Bone marrow (tissue), 2 donors: ENCODE measurements around the gene MARK3.

Experiments used
- DNase-seq, 2 donors: peaks; one replicate each; lab custom pipeline; 2025; lab: John Stamatoyannopoulos, UW

The MARK3 gene

DNA sequence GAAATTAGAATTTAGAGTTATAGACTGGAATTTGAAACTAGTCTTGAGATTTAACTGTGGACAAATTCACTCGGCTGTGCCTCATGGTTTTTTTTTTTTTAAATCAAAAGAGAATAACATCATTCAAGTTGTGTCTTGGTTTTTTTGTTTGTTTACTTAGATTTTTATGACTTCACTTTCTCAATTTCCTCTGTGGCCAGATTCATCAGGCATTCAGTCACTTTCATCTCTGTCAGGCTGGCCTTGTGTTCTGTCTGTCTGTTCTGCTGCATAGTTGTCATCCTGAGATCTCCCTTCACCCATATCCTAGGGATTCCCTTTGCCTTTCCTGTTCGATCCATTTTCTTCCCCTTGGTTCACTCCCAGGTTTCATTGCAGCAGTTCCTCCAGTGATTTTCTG lies 10.0 kb downstream of the MARK3 start:
- DNase-seq: no peak

DNA sequence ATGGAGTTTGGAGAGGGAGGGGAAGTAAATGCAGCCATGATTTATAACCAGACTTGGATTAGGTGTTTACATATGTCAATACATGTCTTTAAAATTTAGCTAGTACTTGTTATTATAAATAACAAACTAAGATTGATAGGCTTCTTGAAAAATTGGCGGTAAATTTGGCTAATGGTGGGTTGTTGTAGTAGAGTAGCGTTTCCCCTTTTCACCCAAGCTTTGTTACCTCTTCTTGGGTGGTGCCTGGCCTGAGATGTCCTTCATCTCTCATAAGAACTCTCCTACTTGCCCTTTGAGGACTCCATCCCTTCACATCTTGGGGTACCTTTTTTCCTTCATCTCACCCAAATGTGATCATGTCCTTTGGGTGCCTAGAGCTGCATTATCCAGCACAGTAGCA lies 11.2 kb downstream of the MARK3 start:
- no peak for DNase-seq

DNA sequence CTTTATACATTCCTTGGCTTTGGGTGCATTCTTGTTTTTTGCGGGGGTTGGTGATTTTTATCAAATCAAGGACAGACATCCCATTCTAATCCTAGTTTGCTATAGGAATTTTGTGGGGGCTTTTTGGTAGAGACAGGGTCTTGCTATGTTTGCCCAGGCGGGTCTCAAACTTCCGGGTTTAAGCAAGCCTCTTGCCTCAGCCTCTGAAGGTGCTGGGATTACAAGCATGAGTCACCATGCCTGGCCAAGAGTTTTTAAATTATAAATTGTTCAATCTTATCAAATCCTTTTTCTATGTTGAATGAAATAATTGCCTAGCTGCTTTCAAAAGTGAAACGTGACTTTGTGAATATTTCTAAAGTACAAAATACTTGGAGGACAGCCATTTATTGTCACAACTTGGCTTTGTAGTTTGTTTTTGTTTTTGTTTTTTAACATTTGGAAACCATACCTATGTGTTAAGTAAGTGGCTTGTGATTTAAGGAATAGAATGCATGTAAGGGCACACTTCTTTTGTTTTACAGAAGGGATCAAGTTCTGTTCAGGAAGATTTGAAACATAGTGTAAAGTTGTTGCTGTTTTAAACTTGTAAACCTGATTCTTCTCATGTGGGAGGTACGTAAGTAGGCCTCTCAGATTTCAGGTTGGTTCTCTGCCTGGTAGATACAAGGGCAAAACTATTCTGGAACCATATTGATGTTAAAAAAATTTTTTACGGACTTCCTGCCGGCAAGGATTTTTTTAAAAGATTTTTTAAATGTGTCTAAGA lies 13.4 kb downstream of the MARK3 start:
- DNase-seq: no peak

DNA sequence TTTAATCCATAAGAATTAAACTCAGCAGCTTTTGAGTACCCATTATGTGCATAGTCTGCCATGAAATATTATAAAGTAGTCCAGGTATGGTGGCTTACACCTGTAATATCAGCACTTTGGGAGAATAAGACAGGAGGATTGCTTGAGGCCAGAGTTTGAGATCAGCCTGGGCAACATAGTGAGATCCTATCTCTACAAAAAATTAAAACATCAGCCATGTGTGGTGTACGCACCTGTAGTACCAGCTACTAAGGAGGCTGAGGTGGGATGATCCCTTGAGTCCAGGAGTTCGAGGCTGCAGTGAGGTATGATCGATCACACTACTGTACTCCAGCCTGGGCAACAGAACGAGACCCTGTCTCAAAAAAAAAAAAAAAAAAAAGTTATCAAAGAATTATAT lies 15.3 kb downstream of the MARK3 start:
- DNase-seq: no peak

DNA sequence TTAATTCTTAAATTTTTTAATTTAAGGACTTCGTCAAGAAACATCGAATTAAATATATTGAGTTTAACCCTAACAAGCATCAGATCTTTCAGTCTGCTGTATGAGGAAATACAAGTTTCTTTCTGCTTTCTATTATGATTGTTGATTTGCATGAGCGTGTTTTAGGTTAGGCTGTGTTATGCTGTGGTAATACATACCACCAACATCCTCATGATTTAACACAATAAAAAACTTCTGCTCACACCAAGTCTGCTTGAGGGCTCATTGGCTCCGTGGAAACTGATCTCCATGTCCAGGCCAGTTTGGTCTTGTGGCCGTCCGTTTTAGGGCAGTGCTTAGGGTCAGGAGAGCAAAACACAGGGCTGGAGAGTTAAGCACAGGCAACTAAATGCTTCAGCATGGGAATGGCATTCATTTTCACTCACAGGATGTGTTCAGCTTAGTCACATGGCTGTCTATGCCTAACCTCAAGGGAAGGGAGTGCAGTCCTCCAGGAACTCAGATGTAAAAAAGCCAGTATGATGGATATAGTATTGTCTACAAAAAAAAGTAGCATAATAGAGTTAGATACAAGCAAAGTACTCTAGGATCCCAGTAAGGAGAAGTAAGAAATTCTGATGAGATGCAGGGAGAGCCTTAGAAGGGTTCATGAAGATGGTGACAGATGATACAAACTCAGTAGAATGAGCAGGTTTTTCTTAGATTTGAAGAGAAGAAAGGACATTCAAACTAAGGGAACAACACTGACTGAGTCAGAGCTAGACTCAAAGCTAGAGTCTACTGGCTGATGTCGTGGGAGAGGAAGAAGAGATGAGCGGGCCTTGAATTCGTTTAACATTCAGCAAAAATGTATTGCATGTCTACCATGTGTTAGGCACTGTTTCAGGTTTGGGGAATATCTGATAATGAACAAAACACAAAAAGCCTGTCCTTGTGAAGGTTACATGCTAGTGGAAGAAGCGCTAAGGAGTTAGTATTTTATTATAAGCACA lies 16.3 kb downstream of the MARK3 start:
- peak in 1 of 2 donors; percentile 37 for DNase-seq

DNA sequence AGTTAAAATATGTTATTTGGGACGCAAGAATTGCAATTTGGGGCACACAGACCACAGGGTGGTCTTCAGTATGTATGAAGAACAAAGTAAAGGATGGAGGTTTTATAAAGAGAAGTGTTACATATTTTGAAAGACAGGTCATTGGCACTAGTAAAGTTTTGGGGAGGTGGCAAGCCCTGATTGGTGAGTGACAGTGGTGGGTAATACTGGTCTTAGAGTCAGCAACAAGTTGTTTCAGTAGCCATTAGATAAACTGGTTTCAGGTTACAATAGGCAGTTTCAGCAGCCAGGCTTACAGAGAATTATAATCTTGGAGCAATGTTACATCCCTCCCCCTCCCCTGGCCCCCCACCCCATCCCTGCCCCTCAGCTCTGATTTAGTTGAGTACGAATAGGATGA lies 17.5 kb downstream of the MARK3 start:
- no peak for DNase-seq

DNA sequence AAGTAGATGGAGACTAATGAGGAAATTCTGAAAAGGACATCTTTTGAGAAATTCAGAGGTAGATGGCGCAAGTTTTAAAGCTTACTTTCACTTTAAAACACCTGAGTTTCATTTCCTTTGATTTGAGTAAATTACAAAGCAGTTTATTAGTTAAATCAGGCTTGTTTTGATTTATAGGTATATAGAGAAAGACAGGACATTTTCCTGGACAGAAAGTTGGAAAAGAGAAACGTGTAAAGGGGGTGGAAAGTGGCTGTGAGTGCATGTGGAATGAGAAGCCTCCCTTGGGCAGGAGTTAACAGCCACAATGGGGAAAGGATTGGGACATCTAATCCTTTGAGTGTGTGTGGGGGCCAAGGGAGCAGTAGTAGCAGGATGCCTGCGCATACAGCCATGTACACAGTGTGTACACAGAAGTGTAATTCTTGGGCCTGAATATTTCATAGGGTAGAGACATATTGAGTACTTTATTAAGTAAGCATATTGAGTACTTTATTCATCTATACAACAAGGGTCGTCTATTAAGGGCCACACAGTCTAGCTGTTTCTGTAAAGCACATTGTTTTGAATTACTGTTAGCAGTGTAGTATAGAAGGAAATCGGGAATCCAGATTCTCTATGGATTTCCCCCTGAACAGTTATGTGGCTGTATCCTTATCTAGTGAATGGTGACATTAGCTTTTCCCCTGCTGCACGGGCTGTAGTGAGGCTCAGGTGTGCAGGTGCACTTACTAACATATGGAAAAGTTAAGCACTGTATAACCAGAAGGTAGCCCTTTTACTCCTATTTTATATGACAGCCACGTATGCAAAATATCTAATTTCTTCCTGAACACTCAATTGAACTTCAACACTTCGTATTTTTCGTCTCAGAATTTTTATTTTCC lies 19.1 kb downstream of the MARK3 start:
- no peak for DNase-seq

DNA sequence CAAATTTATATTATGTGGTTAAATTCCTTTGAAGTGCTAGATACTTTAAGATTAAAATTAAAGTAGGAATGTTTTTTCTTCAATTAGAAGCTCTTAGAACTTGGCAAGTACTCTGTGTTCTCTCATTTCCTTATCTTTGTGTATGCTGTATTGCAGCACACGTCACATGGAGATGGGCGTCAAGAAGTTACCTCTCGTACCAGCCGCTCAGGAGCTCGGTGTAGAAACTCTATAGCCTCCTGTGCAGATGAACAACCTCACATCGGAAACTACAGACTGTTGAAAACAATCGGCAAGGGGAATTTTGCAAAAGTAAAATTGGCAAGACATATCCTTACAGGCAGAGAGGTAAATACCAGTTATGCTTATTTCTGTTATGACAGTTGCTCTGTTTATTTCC lies 19.7 kb downstream of the MARK3 start:
- DNase-seq: no peak

DNA sequence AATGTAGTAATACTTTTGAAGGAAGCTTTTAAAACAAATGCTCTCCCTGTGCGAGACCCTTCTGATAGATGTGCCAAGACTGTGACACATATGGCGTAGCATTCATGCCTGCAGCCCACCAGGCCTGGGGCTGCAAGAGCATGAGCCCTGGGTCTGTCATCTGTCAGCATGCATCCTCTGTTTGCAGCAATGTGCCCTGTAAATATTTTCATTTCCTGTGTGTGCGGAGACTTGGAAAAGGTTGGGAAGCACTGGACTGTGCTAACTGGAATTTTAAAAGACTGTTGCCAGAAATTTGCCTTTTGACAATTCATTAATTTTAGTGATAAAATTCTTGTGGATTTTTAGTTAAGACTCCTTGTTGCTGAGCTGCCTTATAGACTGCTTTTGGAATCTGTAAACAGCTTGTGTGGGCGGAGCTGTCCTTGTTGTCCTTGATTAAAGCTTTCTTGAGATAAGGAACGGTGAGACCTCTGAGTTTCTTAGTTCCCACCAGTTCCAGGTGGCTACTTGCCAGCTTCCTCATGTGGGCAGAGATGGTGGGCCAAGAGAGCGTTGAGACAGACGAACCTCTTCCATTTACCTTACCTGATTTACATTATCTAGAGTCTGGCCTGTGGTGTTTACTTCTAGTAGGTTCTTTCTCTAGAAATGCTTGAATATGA lies 23.4 kb downstream of the MARK3 start:
- DNase-seq: no peak

DNA sequence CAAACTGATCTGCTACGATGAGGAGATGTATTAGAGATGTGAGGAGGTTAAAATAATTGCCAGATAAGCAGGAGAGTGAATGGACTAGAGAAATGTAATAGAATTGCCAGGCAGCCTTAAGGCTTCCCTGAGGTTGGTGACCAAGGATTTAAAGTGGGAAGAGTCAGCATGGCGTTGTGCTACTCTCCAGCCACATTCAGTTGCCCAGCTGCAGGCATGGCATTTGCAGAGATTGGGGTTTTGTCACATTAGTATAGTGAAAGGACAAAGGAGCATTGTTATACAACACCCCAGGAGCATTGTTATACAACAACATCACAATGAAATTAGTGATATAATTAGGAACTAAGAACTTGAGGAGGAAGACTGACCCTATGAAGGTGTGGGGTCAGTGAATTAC lies 31.7 kb downstream of the MARK3 start:
- no peak for DNase-seq

DNA sequence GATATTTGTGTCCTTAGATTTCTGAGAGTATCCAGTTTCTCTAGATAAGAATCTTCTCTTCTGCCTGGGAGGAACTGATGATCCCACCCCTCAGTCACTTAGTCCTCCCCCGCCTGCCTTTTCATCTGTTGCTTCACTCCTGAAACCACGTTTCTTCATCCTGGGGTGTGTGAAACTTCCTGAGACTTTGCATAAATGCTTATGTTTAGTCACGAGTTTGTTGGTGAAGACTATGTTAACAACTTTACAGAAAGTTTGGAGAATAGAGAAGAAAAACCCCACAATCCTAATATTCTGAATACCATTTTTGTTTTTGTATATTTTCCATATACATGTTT lies 33.2 kb downstream of the MARK3 start:
- peak in 1 of 2 donors; percentile 15 for DNase-seq

DNA sequence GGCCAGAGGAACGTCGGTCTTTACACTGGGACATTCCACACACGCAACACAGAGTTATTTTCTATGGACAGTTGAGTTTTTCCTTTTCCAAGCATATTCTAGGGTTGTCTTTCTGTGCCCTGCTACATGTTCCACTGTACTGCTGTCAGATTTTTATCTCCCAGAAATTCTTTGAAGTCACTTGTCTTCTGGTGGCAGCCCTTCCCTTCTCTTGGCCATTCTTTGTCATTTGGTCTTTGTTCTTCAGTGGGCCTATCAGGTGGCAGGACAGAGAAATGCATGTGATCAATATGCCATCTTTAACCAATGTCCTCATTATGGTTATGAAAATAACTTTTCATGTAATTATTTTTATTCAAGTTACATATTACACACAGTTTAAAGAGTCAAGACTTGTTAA lies 36.3 kb downstream of the MARK3 start:
- no peak for DNase-seq

DNA sequence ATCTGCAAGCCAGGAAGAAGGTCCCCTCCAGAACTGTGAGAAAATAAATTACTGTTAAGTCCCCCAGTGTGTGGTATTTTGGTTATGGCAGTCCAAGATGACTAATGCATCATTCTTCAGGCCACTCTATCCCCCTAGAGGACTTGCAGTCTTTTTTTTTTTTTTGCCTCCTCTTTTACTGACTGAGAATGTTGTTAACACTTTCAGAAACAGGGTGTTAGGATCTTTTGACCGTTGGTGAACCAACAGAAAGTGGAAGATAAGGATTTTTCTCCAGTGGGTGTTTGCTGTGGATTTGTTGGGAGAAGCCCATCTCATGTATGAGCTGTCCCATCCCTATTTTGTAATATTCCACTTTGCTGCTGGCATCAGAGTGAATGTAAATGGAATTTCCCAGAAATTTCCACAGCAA lies 37.8 kb downstream of the MARK3 start:
- no peak for DNase-seq

DNA sequence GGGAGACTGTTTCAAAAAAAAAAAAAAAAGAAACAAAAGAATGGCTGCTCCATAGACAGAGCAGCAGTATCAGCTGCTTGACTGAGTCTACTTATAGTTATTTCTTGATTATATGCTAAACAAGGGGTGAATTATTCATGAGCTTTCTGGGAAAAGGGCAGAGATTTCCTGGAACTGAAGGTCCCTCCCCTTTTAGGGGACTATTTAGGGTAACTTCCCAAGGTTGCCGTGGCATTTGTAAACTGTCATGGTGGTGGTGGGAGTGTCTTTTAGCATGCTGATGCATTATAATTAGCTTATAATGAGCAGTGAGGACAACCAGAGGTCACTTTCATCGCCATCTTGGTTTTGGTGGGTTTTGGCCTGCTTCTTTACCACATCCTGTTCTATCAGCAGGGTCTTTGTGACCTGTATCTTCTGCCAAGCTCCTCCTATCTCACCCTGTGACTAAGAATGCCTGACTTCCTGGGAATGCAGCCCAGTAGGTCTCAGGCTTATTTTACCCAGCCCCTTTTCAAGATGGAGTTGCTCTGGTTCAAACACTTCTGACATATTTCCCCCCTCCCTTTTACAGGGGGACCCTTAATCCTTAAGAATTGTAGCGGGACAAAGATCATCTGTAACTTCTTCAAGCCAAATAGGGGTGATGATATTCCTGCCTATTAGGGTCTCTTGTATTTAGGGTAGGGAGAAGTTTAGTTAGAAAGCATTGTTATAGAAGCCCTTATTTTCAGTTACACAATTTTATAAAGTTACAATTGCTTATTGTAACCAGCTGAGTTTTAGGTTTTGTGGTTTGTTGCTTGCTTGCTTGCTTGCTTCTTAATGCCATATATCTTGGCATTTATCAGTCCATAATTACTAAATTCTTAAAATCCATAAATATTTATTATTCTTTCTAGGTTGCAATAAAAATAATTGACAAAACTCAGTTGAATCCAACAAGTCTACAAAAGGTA lies 42.5 kb downstream of the MARK3 start:
- no peak for DNase-seq

DNA sequence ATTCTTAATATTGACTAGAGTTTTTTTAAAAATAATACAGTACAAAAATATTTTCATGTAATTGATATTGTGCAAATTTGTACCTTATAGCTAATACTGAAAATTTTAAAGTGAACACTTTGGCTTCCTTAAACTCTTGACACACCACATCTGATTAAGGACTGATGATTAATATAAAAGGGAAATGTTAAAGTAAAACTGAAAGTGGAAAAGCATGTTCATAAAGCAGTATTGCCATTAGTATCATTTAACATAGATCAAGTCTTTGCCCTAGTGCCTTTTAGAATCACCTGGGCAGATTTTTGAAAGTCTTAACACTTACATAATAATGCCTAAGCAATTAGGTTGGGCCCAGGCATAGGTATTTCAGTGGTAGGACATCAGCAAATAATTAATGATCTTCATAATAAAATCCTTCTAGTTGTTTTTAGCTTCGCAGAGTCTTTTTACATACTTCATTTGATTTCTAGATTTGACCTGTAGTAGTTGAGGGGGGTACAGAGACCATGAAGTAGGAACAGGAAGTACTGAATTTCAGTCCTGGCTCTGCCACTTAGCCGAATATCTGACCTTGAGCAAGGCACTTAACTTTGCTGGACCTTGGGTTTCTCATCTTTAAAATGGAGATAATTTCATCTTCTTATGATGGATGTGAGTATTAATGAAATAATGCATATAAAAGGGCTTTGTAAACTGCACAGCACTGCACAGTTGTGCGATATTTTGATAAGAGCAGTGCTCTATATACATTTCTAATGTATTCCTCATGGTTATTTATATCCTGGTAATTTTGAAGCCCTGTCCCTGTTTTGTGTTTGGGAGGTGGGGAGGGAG lies 43.7 kb downstream of the MARK3 start:
- peak in 1 of 2 donors; percentile 25 for DNase-seq

DNA sequence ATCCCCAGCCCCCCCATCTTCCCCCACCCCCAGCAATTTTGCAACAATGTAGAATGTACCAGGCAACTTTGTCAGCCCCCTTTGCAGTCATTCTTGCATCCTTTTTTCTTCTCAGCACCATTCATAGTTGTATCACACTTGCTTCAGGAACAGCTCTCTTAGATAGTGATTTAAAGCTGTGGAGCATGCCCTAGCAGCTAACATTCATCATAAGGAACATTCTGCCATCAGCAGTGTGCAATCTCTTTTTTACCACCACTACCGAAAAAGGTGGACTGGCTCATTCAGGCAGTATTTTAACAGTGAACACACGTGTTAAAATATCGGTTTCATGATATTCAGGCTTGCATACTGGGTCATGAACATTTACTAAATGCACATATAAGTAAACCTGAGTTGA lies 45.1 kb downstream of the MARK3 start:
- DNase-seq: no peak

DNA sequence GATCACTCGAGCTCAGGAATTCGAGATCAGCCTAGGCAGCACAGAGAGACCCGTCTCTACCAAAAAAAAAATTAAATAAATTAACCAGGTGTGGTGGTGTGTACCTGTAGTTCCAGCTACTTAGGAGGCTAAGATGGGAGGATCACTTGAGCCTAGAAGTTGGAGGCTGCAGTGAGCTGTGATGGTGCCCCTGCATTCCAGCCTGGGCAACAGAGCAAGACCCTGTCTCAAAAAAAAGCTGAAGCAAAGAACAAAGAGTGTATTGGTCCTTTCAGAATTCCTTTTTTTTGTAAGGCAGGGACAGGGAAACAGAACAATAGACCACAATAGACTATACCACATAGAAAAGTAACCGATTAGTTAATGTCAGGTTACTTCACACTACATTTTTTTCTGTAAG lies 47.4 kb downstream of the MARK3 start:
- no peak for DNase-seq

DNA sequence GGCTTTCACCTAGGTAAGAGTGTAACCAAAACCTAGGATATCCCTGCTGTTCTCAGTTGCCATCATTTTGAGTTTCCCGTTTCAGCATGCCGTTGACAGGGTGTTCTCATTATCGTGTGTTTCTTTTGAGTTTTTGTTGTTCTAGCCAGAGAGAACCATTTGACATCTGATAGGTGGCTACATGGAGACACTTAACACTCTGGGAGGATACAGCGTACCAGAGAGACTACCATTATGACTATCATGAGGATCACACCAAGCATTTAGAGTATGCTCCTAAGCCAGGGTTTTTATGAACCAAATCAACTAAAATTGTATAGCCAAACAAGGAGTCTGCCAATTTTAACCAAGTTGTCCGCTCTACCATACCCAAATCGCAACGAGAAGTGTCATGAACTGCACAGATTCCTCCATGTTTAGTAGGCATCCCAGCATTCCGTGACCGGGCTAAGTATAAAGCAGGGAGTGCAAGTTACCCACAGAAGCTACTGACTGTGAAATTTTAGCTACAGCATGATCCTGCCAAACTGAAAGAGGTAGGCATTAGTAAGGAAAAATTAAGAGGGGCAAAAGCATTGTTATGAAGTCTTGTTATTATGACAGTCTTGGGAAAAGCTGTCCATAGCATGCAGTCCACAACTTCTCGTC lies 48.8 kb downstream of the MARK3 start:
- no peak for DNase-seq

DNA sequence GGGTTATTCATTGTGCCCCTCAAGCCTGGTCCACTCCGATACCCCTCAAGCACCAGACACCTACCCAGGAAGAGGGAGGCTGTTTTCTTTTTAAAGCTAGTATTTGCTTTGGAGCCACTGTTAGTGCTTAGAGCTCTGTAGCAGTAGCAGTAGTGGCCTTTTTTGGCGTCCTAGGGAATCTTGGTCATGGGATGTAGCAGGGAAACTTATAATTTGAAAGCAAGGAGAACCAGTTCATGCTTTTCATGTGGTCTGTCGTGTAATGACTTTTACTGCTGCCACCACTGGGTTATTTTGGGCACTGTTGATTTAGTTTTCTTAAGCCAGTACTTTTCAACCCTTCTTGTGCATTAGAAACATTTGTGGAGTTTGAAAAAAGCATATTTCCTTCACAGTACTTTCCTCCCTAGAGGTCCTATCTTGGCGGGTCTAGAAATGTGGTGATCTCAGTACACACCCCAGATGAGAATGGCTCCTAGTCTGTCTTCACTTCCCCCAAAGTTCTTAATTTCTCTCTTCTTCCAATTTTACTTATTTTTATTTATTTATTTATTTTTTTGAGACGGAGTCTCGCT lies 49.7 kb downstream of the MARK3 start:
- no peak for DNase-seq
